ENCODE data around the gene PRR15. TPM values are rescaled to one million over a fixed set of nuclear protein-coding genes. Genes with fewer than 3 reads are reported as not detected.

The PRR15 gene
- total RNA-seq, 3 donors from 2014 or later: 0.64 to 13.2 (median 11.8) TPM

DNA sequence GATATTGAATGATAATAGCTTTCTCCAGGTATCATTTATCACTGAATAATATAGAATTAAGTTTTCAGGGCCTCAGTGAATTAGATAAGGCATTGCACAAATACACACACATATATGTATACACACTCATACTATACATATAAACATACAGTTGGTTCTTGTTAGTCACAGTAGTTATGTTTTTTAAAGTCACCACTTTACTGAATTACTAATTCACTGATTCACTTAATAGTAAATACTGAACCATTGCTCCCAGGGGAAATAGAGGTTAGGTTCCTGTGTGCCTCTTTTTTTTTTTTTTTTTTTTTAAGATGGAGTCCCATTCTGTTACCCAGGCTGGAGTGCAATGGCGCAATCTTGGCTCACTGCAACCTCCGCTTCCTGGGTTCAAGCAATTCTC is 33.6 kb downstream of the PRR15 start:
- Histone ChIP-seq H3K9me3 (no peaks in the 10 kb centered on the region), H3K4me1 (no peaks in the 10 kb centered on the region), H3K27me3 (no peaks in the 10 kb centered on the region), H3K27ac (no peak overlapping the region), H3K4me3 (no peak overlapping the region), H3K36me3 (no peaks in the 10 kb centered on the region)
- TF ChIP-seq POLR2A (IDR thresholded peaks at IDR 0.05): no peak
- TF ChIP-seq POLR2AphosphoS5 (IDR thresholded peaks at IDR 0.05): no peak
- TF ChIP-seq, protein P1, sequence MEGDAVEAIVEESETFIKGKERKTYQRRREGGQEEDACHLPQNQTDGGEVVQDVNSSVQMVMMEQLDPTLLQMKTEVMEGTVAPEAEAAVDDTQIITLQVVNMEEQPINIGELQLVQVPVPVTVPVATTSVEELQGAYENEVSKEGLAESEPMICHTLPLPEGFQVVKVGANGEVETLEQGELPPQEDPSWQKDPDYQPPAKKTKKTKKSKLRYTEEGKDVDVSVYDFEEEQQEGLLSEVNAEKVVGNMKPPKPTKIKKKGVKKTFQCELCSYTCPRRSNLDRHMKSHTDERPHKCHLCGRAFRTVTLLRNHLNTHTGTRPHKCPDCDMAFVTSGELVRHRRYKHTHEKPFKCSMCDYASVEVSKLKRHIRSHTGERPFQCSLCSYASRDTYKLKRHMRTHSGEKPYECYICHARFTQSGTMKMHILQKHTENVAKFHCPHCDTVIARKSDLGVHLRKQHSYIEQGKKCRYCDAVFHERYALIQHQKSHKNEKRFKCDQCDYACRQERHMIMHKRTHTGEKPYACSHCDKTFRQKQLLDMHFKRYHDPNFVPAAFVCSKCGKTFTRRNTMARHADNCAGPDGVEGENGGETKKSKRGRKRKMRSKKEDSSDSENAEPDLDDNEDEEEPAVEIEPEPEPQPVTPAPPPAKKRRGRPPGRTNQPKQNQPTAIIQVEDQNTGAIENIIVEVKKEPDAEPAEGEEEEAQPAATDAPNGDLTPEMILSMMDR (IDR thresholded peaks at IDR 0.05): no peak
- no peak for DNase-seq (ENCODE audit: low spot score in 2 of 2)
- intact Hi-C loops (cut with DNase I; ENCODE audit: low total_unique reads): no loop called here

DNA sequence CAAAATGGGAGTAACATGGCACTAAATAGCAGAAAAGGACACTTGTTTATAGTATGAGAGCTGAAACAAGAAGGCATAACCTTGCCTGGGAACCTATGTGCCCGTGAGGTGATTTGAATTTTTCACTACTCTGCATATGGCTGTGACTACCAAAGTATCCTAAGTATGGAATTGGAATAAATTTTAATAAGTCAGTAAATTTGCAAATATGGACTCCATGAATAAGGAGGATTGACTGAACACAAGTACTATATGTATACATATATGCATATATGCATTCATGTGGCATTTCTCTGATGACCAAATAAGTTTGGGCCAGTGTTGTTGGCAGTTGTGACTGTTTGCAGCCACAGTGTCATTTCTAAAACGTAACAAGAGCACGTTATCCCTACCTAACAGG is 34.5 kb downstream of the PRR15 start:
- TF ChIP-seq, protein P1 (IDR thresholded peaks at IDR 0.05): no peak
- TF ChIP-seq POLR2A (IDR thresholded peaks at IDR 0.05) (no peak), POLR2AphosphoS5 (IDR thresholded peaks at IDR 0.05) (no peak)
- Histone ChIP-seq H3K9me3 (no peaks in the 10 kb centered on the region), H3K4me3 (no peak overlapping the region), H3K4me1 (no peaks in the 10 kb centered on the region), H3K27me3 (no peaks in the 10 kb centered on the region), H3K36me3 (no peaks in the 10 kb centered on the region), H3K27ac (no peak overlapping the region)
- no peak for DNase-seq (ENCODE audit: low spot score in 2 of 2)
- intact Hi-C loops (cut with DNase I; ENCODE audit: low total_unique reads): no loop called here

DNA sequence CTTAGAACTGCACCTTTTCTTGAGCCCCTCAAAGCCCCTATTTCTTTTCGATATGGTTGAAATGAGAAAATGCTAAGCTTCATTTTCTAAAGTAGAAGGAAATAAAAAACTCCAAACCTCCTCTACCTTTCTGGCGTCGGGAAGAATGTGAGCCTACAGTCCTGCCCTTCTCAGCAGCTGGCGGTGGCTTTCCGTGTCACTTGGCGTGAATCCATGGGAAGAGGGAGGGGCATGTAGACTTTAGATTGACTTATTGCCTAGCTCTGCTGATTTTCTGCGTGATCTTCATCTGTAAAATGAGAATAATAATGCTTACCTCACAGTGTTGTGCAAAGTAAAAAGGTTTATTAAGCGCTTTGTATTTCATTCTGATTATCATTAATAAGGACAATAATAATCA is 35.0 kb downstream of the PRR15 start:
- intact Hi-C loops (cut with DNase I; ENCODE audit: low total_unique reads): no loop called here
- H3K36me3 ChIP-seq: no peaks in the 10 kb centered on the region
- no peak for DNase-seq (ENCODE audit: low spot score in 2 of 2)
- H3K4me3 ChIP-seq: no peak overlapping the region
- H3K4me1 ChIP-seq: no peaks in the 10 kb centered on the region
- H3K9me3 ChIP-seq: no peaks in the 10 kb centered on the region
- no peak for TF ChIP-seq POLR2AphosphoS5 (IDR thresholded peaks at IDR 0.05)
- TF ChIP-seq, protein P1 (IDR thresholded peaks at IDR 0.05): no peak
- TF ChIP-seq POLR2A (IDR thresholded peaks at IDR 0.05): no peak
- H3K27ac ChIP-seq: no peak overlapping the region
- H3K27me3 ChIP-seq: no peaks in the 10 kb centered on the region

DNA sequence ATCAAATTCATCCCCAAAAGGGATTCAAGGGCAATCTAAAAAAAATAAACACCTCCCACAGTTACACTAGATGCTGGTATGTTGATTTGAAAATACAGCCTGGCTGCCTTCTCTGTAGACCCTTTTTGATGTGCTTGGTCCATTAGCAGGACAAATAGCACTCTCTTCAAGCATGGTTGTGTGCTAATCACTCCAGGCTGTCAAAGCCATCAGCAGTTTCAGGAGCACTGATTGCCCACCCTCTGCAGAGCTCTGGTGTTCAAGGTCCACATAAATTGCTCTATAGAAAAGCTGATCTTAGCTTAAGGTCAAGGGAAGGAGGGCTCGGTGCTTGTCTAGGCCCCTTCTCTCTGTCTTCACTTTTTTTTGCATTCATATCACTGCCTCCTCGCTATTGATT is 35.4 kb downstream of the PRR15 start:
- DNase-seq (ENCODE audit: low spot score in 2 of 2): no peak
- no peak for TF ChIP-seq POLR2AphosphoS5 (IDR thresholded peaks at IDR 0.05)
- TF ChIP-seq, protein P1 (IDR thresholded peaks at IDR 0.05): no peak
- TF ChIP-seq POLR2A (IDR thresholded peaks at IDR 0.05): no peak
- H3K27ac ChIP-seq: no peak overlapping the region
- no peaks in the 10 kb centered on the region for H3K4me1 ChIP-seq
- no peaks in the 10 kb centered on the region for H3K27me3 ChIP-seq
- intact Hi-C loops (cut with DNase I; ENCODE audit: low total_unique reads): no loop called here
- no peak overlapping the region for H3K4me3 ChIP-seq
- H3K36me3 ChIP-seq: no peaks in the 10 kb centered on the region
- H3K9me3 ChIP-seq: no peaks in the 10 kb centered on the region

DNA sequence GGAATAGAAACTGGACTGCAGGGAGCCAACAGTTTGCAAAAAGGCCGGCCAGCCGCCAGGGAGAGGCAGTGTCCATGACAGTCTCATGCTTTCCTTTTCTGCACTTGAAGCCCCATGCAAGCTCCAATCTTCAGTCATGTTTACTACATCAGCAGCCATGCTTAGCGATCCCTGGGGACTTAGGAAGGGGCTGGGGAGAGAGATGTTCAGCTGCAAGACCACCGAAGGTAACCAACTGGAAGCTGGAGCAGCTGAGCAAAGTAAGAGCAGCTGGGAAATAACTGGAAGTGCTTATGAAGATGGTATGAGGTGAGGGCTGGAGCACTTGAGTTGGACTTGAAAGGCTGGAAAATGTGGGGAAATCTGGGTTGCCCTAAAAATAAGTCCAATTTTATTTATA is 37.0 kb downstream of the PRR15 start:
- Histone ChIP-seq H3K4me3 (no peak overlapping the region), H3K27me3 (no peaks in the 10 kb centered on the region), H3K36me3 (no peaks in the 10 kb centered on the region), H3K9me3 (no peaks in the 10 kb centered on the region), H3K27ac (no peak overlapping the region), H3K4me1 (no peaks in the 10 kb centered on the region)
- no peak for DNase-seq (ENCODE audit: low spot score in 2 of 2)
- intact Hi-C loops (cut with DNase I; ENCODE audit: low total_unique reads): no loop called here
- no peak for TF ChIP-seq POLR2AphosphoS5 (IDR thresholded peaks at IDR 0.05)
- TF ChIP-seq, protein P1 (IDR thresholded peaks at IDR 0.05): no peak
- no peak for TF ChIP-seq POLR2A (IDR thresholded peaks at IDR 0.05)

All from breast epithelium (tissue), 4 donors.